Sigmoid colon (tissue), 7 donors: ENCODE results near the gene NMT1. TPM values are rescaled to one million over a fixed set of nuclear protein-coding genes. Genes with fewer than 3 reads are reported as not detected.

Experiments used
- DNase-seq: peaks from one replicate; pipeline ENCODE4 v3.0.0-alpha.2; 2019
- H3K27ac ChIP-seq, 4 donors: fragments of 200-600 bp; sonication (generic); one replicate each; pipeline ENCODE4 v1.5.1; 2016 to 2019; ENCODE audit warnings: mild to moderate bottlenecking in 1 of 4
- H3K27me3 ChIP-seq, 3 donors: fragments of 200-600 bp; sonication (generic); one replicate each; pipeline ENCODE4 v1.5.1; 2019; ENCODE audit warnings: mild to moderate bottlenecking in 1 of 3
- H3K36me3 ChIP-seq, 4 donors: fragments of 200-600 bp; sonication (generic); one replicate each; pipeline ENCODE4 v1.5.1; 2016 to 2019
- H3K4me1 ChIP-seq, 4 donors: fragments of 200-600 bp; sonication (generic); one replicate each; pipeline ENCODE4 v1.5.1; 2017 to 2019
- H3K4me3 ChIP-seq, 4 donors: fragments of 200-600 bp; sonication (generic); one replicate each; pipeline ENCODE4 v1.5.1; 2017 to 2019; ENCODE audit warnings: mild to moderate bottlenecking in 2 of 4, moderate library complexity in 1 of 4
- H3K9me3 ChIP-seq, 4 donors: fragments of 200-600 bp in 3 of 4; sonication (generic) in 3 of 4; one replicate each; pipeline versions ENCODE4 v1.5.1 to v1.6.1; 2013 to 2019
- CTCF ChIP-seq, 4 experiments: fragments of 450-650 bp in 3 of 4; fragments of 200-600 bp in 1 of 4; IDR thresholded peaks; one replicate each; pipeline ENCODE4 v1.5.1; 2016 to 2019; ENCODE audit warnings: antibody characterized with exemption in 4 of 4, mild to moderate bottlenecking in 3 of 4, moderate library complexity in 2 of 4
- EP300 ChIP-seq, 4 donors: sonication (generic); formaldehyde crosslinking; IDR thresholded peaks; one replicate each; pipeline ENCODE4 v1.6.1; 2017; ENCODE audit warnings: antibody characterized with exemption in 4 of 4
- POLR2A ChIP-seq, 2 donors: fragments of 450-650 bp; IDR thresholded peaks; one replicate each; pipeline ENCODE4 v1.6.1; 2016; ENCODE audit warnings: antibody characterized with exemption in 2 of 2, mild to moderate bottlenecking in 2 of 2, moderate library complexity in 2 of 2
- POLR2AphosphoS5 ChIP-seq, 4 donors: sonication (generic); formaldehyde crosslinking; IDR thresholded peaks; one replicate each; pipeline ENCODE4 v1.6.1; 2017; ENCODE audit warnings: antibody characterized with exemption in 4 of 4
- WGBS, 2 donors: extraction: QIAGEN DNeasy Blood & Tissue Kit; methylation state at CpG; one replicate each; pipeline ENCODE4 v1.1.7; 2013; 5-methylcytosine and 5-hydroxymethylcytosine counted together
- intact Hi-C: fragments of 100-400 bp; cut with DNase I; formaldehyde crosslinking; loops from one replicate; pipeline ENCODE4 v1.15.1; 2023
- polyA plus RNA-seq, 3 donors: library from polyadenylated mRNA; stranded (reverse); fragments of 200-250 nt; gene quantifications; one replicate each; pipeline ENCODE4 v1.2.3, GENCODE V29; 2013
- total RNA-seq, 4 donors: library from RNA; depleted of rRNA; stranded (reverse); fragments of >200 nt; gene quantifications; one replicate each; pipeline ENCODE4 v1.1.0, GENCODE V29; 2016
- donor health status: healthy with polysubstance abuse.
- donor health status: Bipolar disorder and iron deficiency.
- donor health status: healthy.

Gene NMT1
- total and polyA plus RNA-seq, 7 donors = 13.2 to 59.2 (median 41.0) TPM

GRCh38 chr17:45143094-45143670, 82.1 kb downstream of the NMT1 start:
- TF ChIP-seq EP300 (IDR thresholded peaks at IDR 0.05) (no peak), POLR2A (IDR thresholded peaks at IDR 0.05) (no peak), CTCF (IDR thresholded peaks at IDR 0.05) (no peak), POLR2AphosphoS5 (IDR thresholded peaks at IDR 0.05) (no peak)
- no peaks in the 10 kb centered on the region for H3K27me3 ChIP-seq
- peaks cover 0 to 40% (median 33%) of the 10 kb centered on the region in 4 donors for H3K4me1 ChIP-seq
- H3K4me3 ChIP-seq = peak overlapping the region in 3 of 4 donors; percentile 40 to 58 (median 54)
- intact Hi-C loops = loop anchor here (10.0 kb wide), 1 partner anchor 948 kb away; the partner anchor contains the start of gene ATXN7L3
- H3K36me3 ChIP-seq = peaks cover 0 to 6% (median 0%) of the 10 kb centered on the region in 4 donors
- DNase-seq = no peak
- H3K9me3 ChIP-seq = no peaks in the 10 kb centered on the region
- H3K27ac ChIP-seq = peak overlapping the region; percentile 96 to 98 (median 97)
- WGBS, 2 donors = 89 to 93% methylated on average over 13 of the region's 13 CpGs

- Histone ChIP-seq H3K27me3 (no peaks in the 10 kb centered on the region), H3K4me3 (peak overlapping the region; percentile 35 to 58 (median 47)), H3K27ac (peak overlapping the region; percentile 96 to 98 (median 97)), H3K36me3 (peaks cover 0 to 4% (median 0%) of the 10 kb centered on the region in 4 donors), H3K4me1 (peaks cover 3 to 40% (median 33%) of the 10 kb centered on the region in 4 donors), H3K9me3 (no peaks in the 10 kb centered on the region)
- intact Hi-C loops = loop anchor here (10.0 kb wide), 1 partner anchor 949 kb away; the partner anchor contains the start of gene ATXN7L3
- peak; percentile 98 for DNase-seq
- WGBS, 2 donors = 19 to 60% methylated on average over 21 of the region's 21 CpGs
- no peak for TF ChIP-seq CTCF (IDR thresholded peaks at IDR 0.05)
- peak; percentile 31 to 65 (median 56) for TF ChIP-seq POLR2AphosphoS5 (IDR thresholded peaks at IDR 0.05)
- TF ChIP-seq EP300 (IDR thresholded peaks at IDR 0.05) = peak in 1 of 4 donors; percentile 25
- TF ChIP-seq POLR2A (IDR thresholded peaks at IDR 0.05) = no peak
Observed at GRCh38 chr17:45143767-45144198, 82.7 kb downstream of the NMT1 start.

GRCh38 chr17:45144199-45145034, 83.3 kb downstream of the NMT1 start:
- 17% methylated on average over 71 of the region's 71 CpGs for WGBS, 2 donors
- TF ChIP-seq POLR2AphosphoS5 (IDR thresholded peaks at IDR 0.05) (peak; percentile 2 to 53 (median 23)), POLR2A (IDR thresholded peaks at IDR 0.05) (peak in 1 of 2 donors; percentile 8), EP300 (IDR thresholded peaks at IDR 0.05) (no peak), CTCF (IDR thresholded peaks at IDR 0.05) (no peak)
- H3K4me3 ChIP-seq = peak overlapping the region; percentile 35 to 58 (median 47)
- peaks cover 6 to 40% (median 33%) of the 10 kb centered on the region in 4 donors for H3K4me1 ChIP-seq
- no peaks in the 10 kb centered on the region for H3K27me3 ChIP-seq
- peak overlapping the region; percentile 96 to 98 (median 97) for H3K27ac ChIP-seq
- intact Hi-C loops = loop anchor here (5.0 to 10.0 kb wide), 2 partner anchors 173 to 950 kb away; partner anchors contain the start of genes ATXN7L3 and MAP3K14
- H3K36me3 ChIP-seq = no peaks in the 10 kb centered on the region
- DNase-seq = peak; percentile 86
- H3K9me3 ChIP-seq = no peaks in the 10 kb centered on the region

- no peaks in the 10 kb centered on the region for H3K9me3 ChIP-seq
- peak; percentile 66 for DNase-seq
- intact Hi-C loops = loop anchor here (5.0 to 10.0 kb wide), 2 partner anchors 172 to 950 kb away; partner anchors contain the start of genes ATXN7L3 and MAP3K14
- no peaks in the 10 kb centered on the region for H3K27me3 ChIP-seq
- H3K27ac ChIP-seq = peak overlapping the region; percentile 96 to 98 (median 97)
- H3K36me3 ChIP-seq = no peaks in the 10 kb centered on the region
- TF ChIP-seq POLR2A (IDR thresholded peaks at IDR 0.05) = no peak
- TF ChIP-seq POLR2AphosphoS5 (IDR thresholded peaks at IDR 0.05) = no peak
- TF ChIP-seq CTCF (IDR thresholded peaks at IDR 0.05) = no peak
- no peak for TF ChIP-seq EP300 (IDR thresholded peaks at IDR 0.05)
- peaks cover 6 to 40% (median 33%) of the 10 kb centered on the region in 4 donors for H3K4me1 ChIP-seq
- H3K4me3 ChIP-seq = peak overlapping the region; percentile 35 to 58 (median 47)
- 74 to 82% methylated on average over 8 of the region's 8 CpGs for WGBS, 2 donors
Observed at GRCh38 chr17:45145035-45145389, 83.9 kb downstream of the NMT1 start.
